Stomach smooth muscle (tissue), 2 donors: Measurements from ENCODE around the gene LINGO4.

Experiments used
- H3K27ac ChIP-seq: one replicate; pipeline ENCODE4 v1.7.0; 2013; ENCODE audit warnings: mild to moderate bottlenecking, low read length, inconsistent platforms
- H3K27me3 ChIP-seq, 2 donors: one replicate each; pipeline ENCODE4 v1.7.0; 2013; ENCODE audit warnings: low read length in 2 of 2; ENCODE audit not compliant: insufficient read depth in 2 of 2, control insufficient read depth in 1 of 2
- H3K36me3 ChIP-seq, 2 donors: one replicate each; pipeline ENCODE4 v1.7.0; 2013; ENCODE audit warnings: low read length in 2 of 2; ENCODE audit not compliant: control insufficient read depth in 2 of 2, insufficient read depth in 2 of 2
- H3K4me1 ChIP-seq: one replicate; pipeline ENCODE4 v1.7.0; 2013; ENCODE audit warnings: low read length; ENCODE audit not compliant: control insufficient read depth, insufficient read depth
- H3K4me3 ChIP-seq, 2 donors: one replicate each; pipeline ENCODE4 v1.7.0; 2013; ENCODE audit warnings: low read length in 2 of 2
- H3K9ac ChIP-seq, 2 donors: one replicate each; pipeline ENCODE4 v1.7.0; 2013; ENCODE audit warnings: low read length in 2 of 2, mild to moderate bottlenecking in 1 of 2
- H3K9me3 ChIP-seq, 2 donors: one replicate each; pipeline ENCODE4 v1.7.0; 2013; ENCODE audit warnings: low read length in 2 of 2; ENCODE audit not compliant: control insufficient read depth in 2 of 2
- donor health status: healthy.
- donor health status: Pancreatic carcinoma.

The LINGO4 gene, protein sequence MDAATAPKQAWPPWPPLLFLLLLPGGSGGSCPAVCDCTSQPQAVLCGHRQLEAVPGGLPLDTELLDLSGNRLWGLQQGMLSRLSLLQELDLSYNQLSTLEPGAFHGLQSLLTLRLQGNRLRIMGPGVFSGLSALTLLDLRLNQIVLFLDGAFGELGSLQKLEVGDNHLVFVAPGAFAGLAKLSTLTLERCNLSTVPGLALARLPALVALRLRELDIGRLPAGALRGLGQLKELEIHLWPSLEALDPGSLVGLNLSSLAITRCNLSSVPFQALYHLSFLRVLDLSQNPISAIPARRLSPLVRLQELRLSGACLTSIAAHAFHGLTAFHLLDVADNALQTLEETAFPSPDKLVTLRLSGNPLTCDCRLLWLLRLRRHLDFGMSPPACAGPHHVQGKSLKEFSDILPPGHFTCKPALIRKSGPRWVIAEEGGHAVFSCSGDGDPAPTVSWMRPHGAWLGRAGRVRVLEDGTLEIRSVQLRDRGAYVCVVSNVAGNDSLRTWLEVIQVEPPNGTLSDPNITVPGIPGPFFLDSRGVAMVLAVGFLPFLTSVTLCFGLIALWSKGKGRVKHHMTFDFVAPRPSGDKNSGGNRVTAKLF

DNA sequence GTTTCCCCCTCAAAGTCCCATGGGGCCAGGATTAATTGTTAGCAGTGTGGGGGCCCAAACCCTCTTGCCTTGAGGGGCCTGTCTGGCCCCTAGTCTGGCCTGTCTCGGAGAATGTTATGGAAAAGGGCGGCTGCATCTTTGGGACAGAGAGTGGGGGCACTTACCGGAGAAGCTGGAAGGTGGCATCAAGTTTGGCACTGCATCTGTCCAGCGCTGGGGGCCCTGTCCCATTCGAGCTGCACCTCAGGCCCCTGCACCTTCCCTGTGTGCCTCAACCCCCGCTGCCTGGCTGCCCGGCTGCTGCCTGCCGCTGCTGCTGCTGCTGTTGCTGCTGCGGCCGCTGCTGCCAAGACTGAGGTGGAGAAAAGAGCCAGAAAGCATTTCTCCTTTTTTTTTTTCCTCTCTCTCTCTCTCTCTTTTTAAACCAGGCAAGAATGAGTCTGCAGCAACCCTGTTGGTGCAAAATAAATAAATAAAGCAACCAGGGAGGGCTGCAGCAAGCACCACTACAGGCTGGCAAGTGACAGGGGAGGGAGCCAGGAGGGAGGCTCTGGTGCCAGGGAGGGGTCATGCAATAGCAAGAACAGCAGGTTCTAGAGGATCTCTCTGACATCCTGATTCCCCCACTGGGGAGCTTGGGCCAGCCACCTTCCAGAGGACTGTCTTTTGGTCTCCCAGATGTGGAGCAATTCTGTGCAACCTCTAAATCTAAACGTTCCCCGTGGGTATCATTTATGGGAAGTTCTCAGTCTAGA lies at the start of gene LINGO4:
Gene LINGO4 (minus strand): TSS at position 354 of the 755 bp plus-strand sequence. CDS start 2,715 bp downstream, outside the sequence.
- H3K36me3 ChIP-seq: no peaks in the 10 kb centered on the region
- no peak within 1 kb of the TSS for H3K4me3 ChIP-seq
- peaks cover 18 to 19% of the 10 kb centered on the region in 2 donors for H3K27me3 ChIP-seq
- H3K9ac ChIP-seq: no peak within 1 kb of the TSS
- H3K4me1 ChIP-seq: peaks cover 4% of the 10 kb centered on the region
- H3K27ac ChIP-seq: no peak within 1 kb of the TSS
- no peaks in the 10 kb centered on the region for H3K9me3 ChIP-seq

DNA sequence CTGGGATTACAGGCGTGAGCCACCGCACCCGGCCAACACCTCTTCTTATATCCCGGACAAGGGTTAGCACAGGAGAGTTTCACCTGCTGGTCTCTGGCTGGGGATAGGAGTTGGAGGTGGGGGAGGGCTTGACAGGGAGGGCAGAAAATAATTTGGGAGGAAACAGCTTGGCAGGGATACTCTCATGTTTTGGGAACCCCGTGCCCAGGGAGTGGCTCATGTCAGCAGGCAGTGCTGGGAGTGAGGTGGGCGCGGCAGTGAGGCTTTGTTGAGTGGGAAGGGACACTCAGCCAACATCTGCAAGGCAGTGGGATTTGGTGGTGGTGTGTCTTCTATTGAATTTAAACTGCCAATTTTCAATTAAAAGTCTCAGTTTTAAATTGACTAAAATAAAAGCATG lies 49.4 kb upstream of the LINGO4 start:
- H3K27ac ChIP-seq: no peak overlapping the region

DNA sequence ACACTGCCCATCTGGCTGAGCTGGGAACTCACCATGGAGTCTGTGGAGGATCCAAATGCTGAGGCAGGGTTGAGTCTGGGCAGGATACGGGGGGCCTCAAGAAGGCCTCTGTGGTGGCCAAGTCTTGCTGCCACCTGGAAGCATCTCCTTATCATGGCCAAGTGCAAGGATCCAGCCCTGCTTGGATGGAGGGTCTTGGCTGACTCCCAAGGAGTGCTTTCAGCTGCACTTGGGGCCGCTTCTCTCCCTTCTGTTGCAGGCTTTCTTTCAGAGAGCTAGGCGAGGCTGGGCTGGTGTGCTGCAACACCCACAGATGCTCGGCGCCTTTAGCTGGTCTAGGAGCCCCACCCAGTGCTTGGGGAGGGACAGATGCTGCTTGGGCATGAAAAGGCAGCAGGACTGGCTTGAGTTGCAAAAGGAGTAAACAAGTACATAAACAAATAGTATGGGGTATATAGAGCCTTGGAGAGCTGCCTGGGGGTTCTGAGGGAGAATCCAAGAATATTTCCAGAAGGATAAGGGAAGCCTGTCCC lies 48.3 kb upstream of the LINGO4 start, which contains the start of gene THEM5:
Gene THEM5 (minus strand): TSS at position 302 of the 533 bp plus-strand sequence. CDS start 147 bp downstream, at position 155.
- Histone ChIP-seq H3K9me3 (no peaks in the 10 kb centered on the region), H3K27me3 (peaks cover 9 to 21% of the 10 kb centered on the region in 2 donors), H3K4me3 (no peak within 1 kb of the TSS), H3K4me1 (no peaks in the 10 kb centered on the region), H3K36me3 (no peaks in the 10 kb centered on the region), H3K9ac (no peak within 1 kb of the TSS), H3K27ac (no peak within 1 kb of the TSS)

More for the DNA sequence above, 49.4 kb upstream of the LINGO4 start:
- Histone ChIP-seq H3K9me3 (no peaks in the 10 kb centered on the region), H3K36me3 (no peaks in the 10 kb centered on the region), H3K4me3 (no peak overlapping the region), H3K4me1 (no peaks in the 10 kb centered on the region), H3K27me3 (peaks cover 5 to 16% of the 10 kb centered on the region in 2 donors), H3K9ac (no peak overlapping the region)

DNA sequence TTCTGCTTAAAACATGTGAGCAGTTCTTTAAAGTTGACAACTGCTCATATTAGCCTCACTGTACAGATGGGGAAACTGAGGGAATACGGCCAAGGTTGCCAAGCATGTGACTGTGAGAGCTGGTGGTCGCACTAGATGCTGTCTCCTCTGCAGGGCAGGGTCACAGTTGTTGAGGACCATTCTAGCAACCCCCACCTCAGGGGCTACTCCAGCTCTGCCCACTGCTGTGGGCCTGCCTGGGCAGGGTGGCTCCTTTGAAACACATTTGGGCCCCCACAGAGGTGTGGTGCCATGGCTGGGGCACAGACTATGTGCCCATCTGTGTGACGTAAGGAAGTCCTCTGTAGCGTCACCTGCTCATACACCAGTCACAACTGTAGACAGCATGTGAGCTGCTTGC lies 47.5 kb upstream of the LINGO4 start:
- Histone ChIP-seq H3K9ac (no peak overlapping the region), H3K9me3 (no peaks in the 10 kb centered on the region), H3K27ac (no peak overlapping the region), H3K4me1 (no peaks in the 10 kb centered on the region), H3K27me3 (peaks cover 10 to 23% of the 10 kb centered on the region in 2 donors), H3K36me3 (no peaks in the 10 kb centered on the region), H3K4me3 (no peak overlapping the region)

DNA sequence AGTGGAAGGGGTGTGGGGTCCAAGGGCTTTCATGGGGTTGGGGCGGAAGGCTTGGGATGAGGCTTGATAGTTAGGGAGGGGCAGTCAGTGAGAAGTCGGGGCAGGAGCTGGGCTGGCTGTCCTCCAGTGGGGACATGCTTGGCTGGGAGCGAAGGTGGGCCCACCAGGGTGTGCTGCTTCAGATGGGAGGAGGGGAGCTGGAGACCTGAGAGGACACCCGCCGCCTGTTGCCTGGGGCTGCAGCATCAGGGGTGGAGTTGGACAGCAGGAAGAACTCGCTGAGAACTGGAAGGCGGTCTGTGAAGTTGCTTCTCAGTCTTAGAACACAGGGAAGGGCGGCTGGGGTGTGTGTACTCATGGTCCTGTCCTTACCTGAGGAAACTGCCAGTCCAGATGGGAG lies 46.7 kb upstream of the LINGO4 start:
- no peaks in the 10 kb centered on the region for H3K36me3 ChIP-seq
- no peak overlapping the region for H3K9ac ChIP-seq
- H3K4me3 ChIP-seq: no peak overlapping the region
- no peaks in the 10 kb centered on the region for H3K4me1 ChIP-seq
- no peaks in the 10 kb centered on the region for H3K9me3 ChIP-seq
- H3K27ac ChIP-seq: no peak overlapping the region
- H3K27me3 ChIP-seq: peaks cover 10 to 23% of the 10 kb centered on the region in 2 donors

DNA sequence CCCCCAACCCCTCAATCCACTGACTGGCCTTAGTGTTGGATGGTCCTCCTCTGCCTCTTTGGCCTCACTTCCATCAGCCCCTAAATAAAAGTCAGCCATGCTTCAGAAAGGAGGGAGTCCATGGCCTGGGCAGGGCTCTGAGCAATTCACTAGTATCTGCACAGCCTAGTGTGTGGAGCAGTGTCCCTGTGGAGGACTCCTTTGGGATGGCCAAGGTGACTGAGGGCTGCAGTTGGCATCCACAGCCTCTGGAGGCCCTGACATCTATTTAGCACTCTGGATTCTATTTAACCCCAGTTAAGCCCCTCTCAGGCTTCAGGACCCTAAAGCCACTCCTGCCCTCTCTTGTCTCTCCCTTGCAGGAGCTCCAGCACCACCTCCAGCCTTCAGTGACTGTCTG lies 44.7 kb upstream of the LINGO4 start:
- no peak overlapping the region for H3K27ac ChIP-seq
- H3K27me3 ChIP-seq: peaks cover 20 to 28% of the 10 kb centered on the region in 2 donors
- H3K4me3 ChIP-seq: no peak overlapping the region
- no peaks in the 10 kb centered on the region for H3K9me3 ChIP-seq
- no peaks in the 10 kb centered on the region for H3K4me1 ChIP-seq
- H3K9ac ChIP-seq: no peak overlapping the region
- no peaks in the 10 kb centered on the region for H3K36me3 ChIP-seq

DNA sequence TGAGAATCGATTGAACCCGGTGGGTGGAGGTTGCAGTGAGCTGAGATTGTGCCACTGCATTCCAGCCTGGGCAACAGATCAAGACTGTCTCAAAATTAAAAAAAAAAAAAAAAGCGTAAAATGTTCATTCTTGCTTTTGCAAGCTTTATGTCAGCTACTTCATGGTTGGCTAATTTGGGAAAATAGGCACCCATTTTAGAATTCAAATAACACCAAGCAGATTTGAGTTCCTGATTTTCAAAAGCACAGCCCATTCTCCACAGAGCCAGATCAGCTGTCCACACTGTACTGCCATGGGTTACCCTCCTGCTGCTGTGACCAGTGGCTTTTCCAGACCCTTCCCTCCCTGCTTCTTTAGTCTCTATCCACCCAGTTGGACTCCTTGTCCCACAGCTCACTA lies 43.9 kb upstream of the LINGO4 start:
- Histone ChIP-seq H3K4me3 (no peak overlapping the region), H3K27ac (no peak overlapping the region), H3K27me3 (peaks cover 23 to 28% of the 10 kb centered on the region in 2 donors)

DNA sequence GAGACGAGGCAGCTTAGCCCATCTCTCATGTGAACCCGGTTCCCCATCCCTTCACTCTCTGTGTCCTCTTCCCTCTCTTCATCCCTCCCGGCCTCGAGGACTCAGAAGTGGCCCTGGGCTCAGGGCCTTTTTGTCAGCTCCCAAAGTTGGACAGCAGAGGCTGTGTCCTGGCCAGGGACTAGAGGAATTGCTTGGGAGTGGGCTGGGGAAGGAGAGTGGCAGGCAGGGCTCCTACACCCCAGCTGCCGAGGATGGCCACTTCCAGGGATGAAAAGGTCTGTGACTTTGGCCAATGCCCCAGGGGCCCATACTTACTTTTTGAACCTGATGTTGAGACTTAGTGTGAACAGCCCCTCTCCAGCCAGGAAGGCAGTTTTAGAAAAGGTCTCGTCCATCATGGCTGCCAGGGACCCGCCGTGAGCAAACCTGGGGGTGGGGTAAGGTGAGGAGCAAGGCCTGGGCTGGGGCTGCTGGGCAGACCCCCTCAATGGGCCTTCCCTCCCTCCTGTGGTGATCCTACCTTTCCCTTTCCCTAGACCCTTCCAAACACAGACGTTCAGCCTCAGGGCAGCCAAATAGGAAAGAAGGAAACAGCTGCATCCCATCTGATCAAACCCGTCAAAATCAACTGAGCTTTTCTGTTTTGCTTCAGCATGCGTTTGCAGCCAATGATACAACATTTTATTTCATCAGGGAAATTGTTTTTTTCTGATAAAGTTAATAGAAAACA lies 42.8 kb upstream of the LINGO4 start:
- no peak overlapping the region for H3K27ac ChIP-seq
- peaks cover 23 to 28% of the 10 kb centered on the region in 2 donors for H3K27me3 ChIP-seq
- no peak overlapping the region for H3K9ac ChIP-seq
- no peaks in the 10 kb centered on the region for H3K4me1 ChIP-seq
- no peak overlapping the region for H3K4me3 ChIP-seq
- no peaks in the 10 kb centered on the region for H3K36me3 ChIP-seq
- H3K9me3 ChIP-seq: no peaks in the 10 kb centered on the region

More for the DNA sequence above, 43.9 kb upstream of the LINGO4 start:
- no peaks in the 10 kb centered on the region for H3K36me3 ChIP-seq
- no peak overlapping the region for H3K9ac ChIP-seq
- no peaks in the 10 kb centered on the region for H3K9me3 ChIP-seq
- H3K4me1 ChIP-seq: no peaks in the 10 kb centered on the region

DNA sequence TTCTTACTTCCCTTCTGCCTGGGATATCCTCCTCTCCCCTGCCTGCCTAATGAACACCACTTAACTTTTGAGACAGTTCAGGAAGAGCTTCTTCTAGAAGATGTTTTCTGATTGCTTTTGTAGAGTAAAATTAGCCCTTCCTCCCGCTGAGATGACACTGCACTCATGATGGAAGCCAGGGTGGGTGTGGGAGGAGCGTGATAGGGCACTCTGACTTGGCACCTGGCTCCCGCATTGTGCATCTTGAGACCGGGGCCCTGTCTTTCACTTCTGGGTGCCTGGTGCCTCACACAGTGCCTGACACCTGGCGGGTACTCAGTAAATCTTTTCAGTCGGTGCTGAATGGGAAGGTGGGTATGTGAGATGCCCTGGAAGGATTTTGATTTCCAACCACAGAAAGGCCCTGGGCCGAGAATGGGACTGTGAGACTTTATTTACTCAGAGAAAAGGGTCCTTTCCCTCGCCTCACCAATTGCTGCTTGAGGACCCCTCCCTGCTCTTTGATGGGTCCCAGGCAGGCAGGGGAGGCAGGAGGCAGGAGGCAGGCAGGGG lies 41.5 kb upstream of the LINGO4 start:
- no peaks in the 10 kb centered on the region for H3K36me3 ChIP-seq
- H3K4me3 ChIP-seq: no peak overlapping the region
- H3K9me3 ChIP-seq: no peaks in the 10 kb centered on the region
- no peaks in the 10 kb centered on the region for H3K4me1 ChIP-seq
- no peak overlapping the region for H3K9ac ChIP-seq
- H3K27ac ChIP-seq: no peak overlapping the region
- H3K27me3 ChIP-seq: peaks cover 18 to 21% of the 10 kb centered on the region in 2 donors
